ENCODE results near the gene IGF1R. TPM values are rescaled to one million over a fixed set of nuclear protein-coding genes. Genes with fewer than 3 reads are reported as not detected.

The IGF1R gene
- total and polyA plus RNA-seq, 2 of the 13 experiments (the other 11 are each of a cell fraction or from before 2014, with no cell fraction given), result 15.9 to 18.4 TPM

DNA sequence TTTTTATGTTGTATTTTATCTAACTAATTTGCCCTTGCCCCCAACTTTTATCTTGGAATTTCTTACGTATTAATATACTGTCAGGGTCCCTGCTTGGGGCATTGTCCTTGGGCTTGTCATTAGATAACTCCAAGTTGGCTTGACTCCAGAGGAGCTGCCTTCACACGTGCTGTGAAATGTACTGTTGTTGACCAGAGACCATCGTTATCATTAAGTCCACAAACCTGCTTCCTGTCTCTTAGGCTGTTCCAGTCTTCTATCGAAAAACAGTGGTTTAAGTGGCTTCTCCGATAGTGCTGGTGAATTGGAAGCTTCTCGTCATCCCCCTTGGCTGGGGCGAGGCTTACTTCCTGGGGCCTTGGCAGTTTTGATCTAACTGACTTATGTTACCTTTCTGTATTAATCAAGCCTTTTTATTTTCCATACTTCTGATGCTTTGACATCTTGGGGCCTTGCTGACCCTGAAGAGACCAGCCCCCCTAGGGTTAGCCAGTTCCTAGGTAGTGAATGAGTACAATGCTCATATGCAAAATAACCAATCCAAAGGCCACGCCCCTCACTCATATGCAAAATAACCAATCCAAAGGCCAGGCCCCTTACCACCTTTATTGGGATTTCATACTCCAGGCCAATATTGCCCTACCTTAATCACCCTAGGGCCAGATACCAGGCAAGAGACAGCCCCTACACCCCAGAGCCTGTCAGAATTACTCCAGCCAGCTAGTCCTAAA lies 164.5 kb downstream of the IGF1R start (continued):
- TF ChIP-seq ZNF484 (CRISPR knock-in tag; IDR thresholded peaks at IDR 0.05; ENCODE audit: borderline replicate concordance, low read depth), result no peak
- no peak for TF ChIP-seq DR1 (CRISPR knock-in tag; IDR thresholded peaks at IDR 0.05)
- TF ChIP-seq ZFP62 (CRISPR knock-in tag; IDR thresholded peaks at IDR 0.05), result no peak
- TF ChIP-seq JUND (CRISPR knock-in tag; IDR thresholded peaks at IDR 0.05), result no peak
- no peak for TF ChIP-seq ZNF777 (CRISPR knock-in tag; IDR thresholded peaks at IDR 0.05)
- no peak for TF ChIP-seq RFX5 (IDR thresholded peaks at IDR 0.05; ENCODE audit: low read depth, low read length)
- TF ChIP-seq ZNF724P (CRISPR knock-in tag; IDR thresholded peaks at IDR 0.05; ENCODE audit: borderline replicate concordance), result no peak
- TF ChIP-seq NR2F1 (CRISPR knock-in tag; IDR thresholded peaks at IDR 0.05), result no peak
- TF ChIP-seq, protein P1, sequence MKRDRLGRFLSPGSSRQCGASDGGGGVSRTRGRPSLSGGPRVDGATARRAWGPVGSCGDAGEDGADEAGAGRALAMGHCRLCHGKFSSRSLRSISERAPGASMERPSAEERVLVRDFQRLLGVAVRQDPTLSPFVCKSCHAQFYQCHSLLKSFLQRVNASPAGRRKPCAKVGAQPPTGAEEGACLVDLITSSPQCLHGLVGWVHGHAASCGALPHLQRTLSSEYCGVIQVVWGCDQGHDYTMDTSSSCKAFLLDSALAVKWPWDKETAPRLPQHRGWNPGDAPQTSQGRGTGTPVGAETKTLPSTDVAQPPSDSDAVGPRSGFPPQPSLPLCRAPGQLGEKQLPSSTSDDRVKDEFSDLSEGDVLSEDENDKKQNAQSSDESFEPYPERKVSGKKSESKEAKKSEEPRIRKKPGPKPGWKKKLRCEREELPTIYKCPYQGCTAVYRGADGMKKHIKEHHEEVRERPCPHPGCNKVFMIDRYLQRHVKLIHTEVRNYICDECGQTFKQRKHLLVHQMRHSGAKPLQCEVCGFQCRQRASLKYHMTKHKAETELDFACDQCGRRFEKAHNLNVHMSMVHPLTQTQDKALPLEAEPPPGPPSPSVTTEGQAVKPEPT (CRISPR knock-in tag; IDR thresholded peaks at IDR 0.05; ENCODE audit: low read depth), result no peak
- TF ChIP-seq, protein P2, sequence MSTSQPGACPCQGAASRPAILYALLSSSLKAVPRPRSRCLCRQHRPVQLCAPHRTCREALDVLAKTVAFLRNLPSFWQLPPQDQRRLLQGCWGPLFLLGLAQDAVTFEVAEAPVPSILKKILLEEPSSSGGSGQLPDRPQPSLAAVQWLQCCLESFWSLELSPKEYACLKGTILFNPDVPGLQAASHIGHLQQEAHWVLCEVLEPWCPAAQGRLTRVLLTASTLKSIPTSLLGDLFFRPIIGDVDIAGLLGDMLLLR (CRISPR knock-in tag; IDR thresholded peaks at IDR 0.05), result no peak
- no peak for TF ChIP-seq PCBP2 (optimal IDR thresholded peaks at IDR 0.05; ENCODE audit: low read depth, low read length, poor library complexity, severe bottlenecking)
- TF ChIP-seq PAWR (CRISPR knock-in tag; IDR thresholded peaks at IDR 0.05; ENCODE audit: borderline replicate concordance), result no peak
- TF ChIP-seq ZSCAN22 (CRISPR knock-in tag; IDR thresholded peaks at IDR 0.05), result no peak
- no peak for TF ChIP-seq ZSCAN25 (CRISPR knock-in tag; IDR thresholded peaks at IDR 0.05)
- peak; percentile 97 for TF ChIP-seq GATAD2A (CRISPR knock-in tag; IDR thresholded peaks at IDR 0.05)
- TF ChIP-seq, protein P3, sequence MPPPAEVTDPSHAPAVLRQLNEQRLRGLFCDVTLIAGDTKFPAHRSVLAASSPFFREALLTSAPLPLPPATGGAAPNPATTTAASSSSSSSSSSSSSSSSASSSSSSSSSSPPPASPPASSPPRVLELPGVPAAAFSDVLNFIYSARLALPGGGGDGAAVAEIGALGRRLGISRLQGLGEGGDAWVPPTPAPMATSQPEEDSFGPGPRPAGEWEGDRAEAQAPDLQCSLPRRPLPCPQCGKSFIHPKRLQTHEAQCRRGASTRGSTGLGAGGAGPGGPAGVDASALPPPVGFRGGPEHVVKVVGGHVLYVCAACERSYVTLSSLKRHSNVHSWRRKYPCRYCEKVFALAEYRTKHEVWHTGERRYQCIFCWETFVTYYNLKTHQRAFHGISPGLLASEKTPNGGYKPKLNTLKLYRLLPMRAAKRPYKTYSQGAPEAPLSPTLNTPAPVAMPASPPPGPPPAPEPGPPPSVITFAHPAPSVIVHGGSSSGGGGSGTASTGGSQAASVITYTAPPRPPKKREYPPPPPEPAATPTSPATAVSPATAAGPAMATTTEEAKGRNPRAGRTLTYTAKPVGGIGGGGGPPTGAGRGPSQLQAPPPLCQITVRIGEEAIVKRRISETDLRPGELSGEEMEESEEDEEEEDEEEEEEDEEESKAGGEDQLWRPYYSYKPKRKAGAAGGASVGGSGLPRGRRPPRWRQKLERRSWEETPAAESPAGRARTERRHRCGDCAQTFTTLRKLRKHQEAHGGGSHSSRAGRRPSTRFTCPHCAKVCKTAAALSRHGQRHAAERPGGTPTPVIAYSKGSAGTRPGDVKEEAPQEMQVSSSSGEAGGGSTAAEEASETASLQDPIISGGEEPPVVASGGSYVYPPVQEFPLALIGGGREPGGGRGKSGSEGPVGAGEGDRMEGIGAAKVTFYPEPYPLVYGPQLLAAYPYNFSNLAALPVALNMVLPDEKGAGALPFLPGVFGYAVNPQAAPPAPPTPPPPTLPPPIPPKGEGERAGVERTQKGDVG (CRISPR knock-in tag; IDR thresholded peaks at IDR 0.05; ENCODE audit: borderline replicate concordance), result no peak
- TF ChIP-seq, protein P4, sequence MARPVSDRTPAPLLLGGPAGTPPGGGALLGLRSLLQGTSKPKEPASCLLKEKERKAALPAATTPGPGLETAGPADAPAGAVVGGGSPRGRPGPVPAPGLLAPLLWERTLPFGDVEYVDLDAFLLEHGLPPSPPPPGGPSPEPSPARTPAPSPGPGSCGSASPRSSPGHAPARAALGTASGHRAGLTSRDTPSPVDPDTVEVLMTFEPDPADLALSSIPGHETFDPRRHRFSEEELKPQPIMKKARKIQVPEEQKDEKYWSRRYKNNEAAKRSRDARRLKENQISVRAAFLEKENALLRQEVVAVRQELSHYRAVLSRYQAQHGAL (CRISPR knock-in tag; IDR thresholded peaks at IDR 0.05; ENCODE audit: not compliant biosample characterization), result no peak
- TF ChIP-seq EZH2 (conservative IDR thresholded peaks at IDR 0.05; ENCODE audit: low read depth, low read length), result no peak
- 0 out of 2 replicates have a peak, but pooled peaks have one; percentile 72 for TF ChIP-seq ZNF703 (CRISPR knock-in tag; IDR thresholded peaks at IDR 0.05; ENCODE audit: borderline replicate concordance)
- no peak; the same call in 1 of the 2 replicates for TF ChIP-seq RXRA (CRISPR knock-in tag; IDR thresholded peaks at IDR 0.05)
- TF ChIP-seq, protein P5, sequence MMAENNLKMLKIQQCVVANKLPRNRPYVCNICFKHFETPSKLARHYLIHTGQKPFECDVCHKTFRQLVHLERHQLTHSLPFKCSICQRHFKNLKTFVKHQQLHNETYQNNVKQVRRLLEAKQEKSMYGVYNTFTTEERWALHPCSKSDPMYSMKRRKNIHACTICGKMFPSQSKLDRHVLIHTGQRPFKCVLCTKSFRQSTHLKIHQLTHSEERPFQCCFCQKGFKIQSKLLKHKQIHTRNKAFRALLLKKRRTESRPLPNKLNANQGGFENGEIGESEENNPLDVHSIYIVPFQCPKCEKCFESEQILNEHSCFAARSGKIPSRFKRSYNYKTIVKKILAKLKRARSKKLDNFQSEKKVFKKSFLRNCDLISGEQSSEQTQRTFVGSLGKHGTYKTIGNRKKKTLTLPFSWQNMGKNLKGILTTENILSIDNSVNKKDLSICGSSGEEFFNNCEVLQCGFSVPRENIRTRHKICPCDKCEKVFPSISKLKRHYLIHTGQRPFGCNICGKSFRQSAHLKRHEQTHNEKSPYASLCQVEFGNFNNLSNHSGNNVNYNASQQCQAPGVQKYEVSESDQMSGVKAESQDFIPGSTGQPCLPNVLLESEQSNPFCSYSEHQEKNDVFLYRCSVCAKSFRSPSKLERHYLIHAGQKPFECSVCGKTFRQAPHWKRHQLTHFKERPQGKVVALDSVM (CRISPR knock-in tag; IDR thresholded peaks at IDR 0.05), result no peak
